GM23338 (cell line): ENCODE data around the gene SPSB4.

Source experiments
- JUNB ChIP-seq: IDR thresholded peaks from one replicate; pipeline ENCODE4 v1.6.1; 2016; ENCODE audit warnings: antibody characterized with exemption; ENCODE audit not compliant: unreplicated experiment
- POLR2AphosphoS5 ChIP-seq: IDR thresholded peaks from 2 replicates; pipeline ENCODE4 v1.6.1; 2016; ENCODE audit warnings: antibody characterized with exemption, low read depth
- TF ChIP-seq, protein P1 (sequence below), 2 experiments: fragments of 200-600 bp in 1 of 2; sonication (generic) in 1 of 2; conservative IDR thresholded peaks; 2 replicates each; pipeline versions ENCODE4 v1.5.1 to v1.6.1; 2016 to 2017; ENCODE audit warnings: antibody characterized with exemption in 2 of 2, low read depth in 2 of 2, mild to moderate bottlenecking in 2 of 2, moderate library complexity in 1 of 2
- TF ChIP-seq, protein P2 (sequence below): IDR thresholded peaks from one replicate; pipeline ENCODE4 v1.6.1; 2018; ENCODE audit warnings: antibody characterized with exemption; ENCODE audit not compliant: unreplicated experiment

DNA sequence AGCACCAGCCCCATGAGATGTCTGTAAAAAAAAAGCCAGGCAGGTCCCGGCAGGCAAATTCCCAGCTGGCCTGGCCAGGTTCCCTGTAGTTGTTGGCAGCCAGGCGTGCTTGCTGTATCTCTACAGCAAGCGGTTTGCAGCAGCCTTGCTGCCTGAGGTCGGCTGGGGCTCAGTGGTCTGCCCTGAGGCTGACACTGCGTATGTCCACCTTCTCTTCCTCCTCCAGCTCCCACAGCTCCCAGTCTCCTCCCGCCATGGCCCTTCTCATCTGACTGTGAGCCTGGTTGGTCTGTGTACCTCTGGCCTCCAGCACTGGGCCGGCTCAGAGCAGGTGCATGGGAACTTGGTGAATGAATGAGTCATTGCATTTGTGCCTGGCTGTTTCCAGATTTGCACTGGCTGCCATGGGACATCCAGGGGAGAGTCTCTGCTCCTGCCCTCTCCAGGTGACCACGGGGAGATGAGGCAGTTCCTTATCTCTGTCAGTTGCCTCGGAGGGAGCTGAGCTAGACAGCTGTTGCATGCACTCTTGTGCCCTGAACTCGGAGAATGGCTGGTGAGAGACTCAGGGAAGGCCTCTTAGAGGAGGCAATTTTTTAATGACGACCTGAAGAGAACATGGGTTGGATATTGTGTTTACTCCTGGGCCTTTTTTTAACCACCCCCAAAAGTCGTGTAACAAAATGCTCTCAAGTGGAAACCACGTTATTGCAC is 43.0 kb downstream of the SPSB4 start:
- TF ChIP-seq, protein P1, sequence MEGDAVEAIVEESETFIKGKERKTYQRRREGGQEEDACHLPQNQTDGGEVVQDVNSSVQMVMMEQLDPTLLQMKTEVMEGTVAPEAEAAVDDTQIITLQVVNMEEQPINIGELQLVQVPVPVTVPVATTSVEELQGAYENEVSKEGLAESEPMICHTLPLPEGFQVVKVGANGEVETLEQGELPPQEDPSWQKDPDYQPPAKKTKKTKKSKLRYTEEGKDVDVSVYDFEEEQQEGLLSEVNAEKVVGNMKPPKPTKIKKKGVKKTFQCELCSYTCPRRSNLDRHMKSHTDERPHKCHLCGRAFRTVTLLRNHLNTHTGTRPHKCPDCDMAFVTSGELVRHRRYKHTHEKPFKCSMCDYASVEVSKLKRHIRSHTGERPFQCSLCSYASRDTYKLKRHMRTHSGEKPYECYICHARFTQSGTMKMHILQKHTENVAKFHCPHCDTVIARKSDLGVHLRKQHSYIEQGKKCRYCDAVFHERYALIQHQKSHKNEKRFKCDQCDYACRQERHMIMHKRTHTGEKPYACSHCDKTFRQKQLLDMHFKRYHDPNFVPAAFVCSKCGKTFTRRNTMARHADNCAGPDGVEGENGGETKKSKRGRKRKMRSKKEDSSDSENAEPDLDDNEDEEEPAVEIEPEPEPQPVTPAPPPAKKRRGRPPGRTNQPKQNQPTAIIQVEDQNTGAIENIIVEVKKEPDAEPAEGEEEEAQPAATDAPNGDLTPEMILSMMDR (conservative IDR thresholded peaks at IDR 0.05; ENCODE audit: low read depth in 2 of 2): no peak
- TF ChIP-seq JUNB (no peak), POLR2AphosphoS5 (no peak)
- TF ChIP-seq, protein P2, sequence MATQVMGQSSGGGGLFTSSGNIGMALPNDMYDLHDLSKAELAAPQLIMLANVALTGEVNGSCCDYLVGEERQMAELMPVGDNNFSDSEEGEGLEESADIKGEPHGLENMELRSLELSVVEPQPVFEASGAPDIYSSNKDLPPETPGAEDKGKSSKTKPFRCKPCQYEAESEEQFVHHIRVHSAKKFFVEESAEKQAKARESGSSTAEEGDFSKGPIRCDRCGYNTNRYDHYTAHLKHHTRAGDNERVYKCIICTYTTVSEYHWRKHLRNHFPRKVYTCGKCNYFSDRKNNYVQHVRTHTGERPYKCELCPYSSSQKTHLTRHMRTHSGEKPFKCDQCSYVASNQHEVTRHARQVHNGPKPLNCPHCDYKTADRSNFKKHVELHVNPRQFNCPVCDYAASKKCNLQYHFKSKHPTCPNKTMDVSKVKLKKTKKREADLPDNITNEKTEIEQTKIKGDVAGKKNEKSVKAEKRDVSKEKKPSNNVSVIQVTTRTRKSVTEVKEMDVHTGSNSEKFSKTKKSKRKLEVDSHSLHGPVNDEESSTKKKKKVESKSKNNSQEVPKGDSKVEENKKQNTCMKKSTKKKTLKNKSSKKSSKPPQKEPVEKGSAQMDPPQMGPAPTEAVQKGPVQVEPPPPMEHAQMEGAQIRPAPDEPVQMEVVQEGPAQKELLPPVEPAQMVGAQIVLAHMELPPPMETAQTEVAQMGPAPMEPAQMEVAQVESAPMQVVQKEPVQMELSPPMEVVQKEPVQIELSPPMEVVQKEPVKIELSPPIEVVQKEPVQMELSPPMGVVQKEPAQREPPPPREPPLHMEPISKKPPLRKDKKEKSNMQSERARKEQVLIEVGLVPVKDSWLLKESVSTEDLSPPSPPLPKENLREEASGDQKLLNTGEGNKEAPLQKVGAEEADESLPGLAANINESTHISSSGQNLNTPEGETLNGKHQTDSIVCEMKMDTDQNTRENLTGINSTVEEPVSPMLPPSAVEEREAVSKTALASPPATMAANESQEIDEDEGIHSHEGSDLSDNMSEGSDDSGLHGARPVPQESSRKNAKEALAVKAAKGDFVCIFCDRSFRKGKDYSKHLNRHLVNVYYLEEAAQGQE: no peak
